H1 (cell line): Measurements from ENCODE around the gene DUOX1. TPM values are rescaled to one million over a fixed set of nuclear protein-coding genes. Genes with fewer than 3 reads are reported as not detected.

Source experiments
- ASH2L ChIP-seq: fragments of 200-600, 300-600 bp; sonication (generic); IDR thresholded peaks from one replicate; pipeline ENCODE4 v1.7.1; 2017; ENCODE audit warnings: low read length
- NRF1 ChIP-seq: IDR thresholded peaks from 2 replicates; pipeline ENCODE4 v1.6.1; 2011; ENCODE audit warnings: mild to moderate bottlenecking, low read depth, low read length, improper control_type of control experiment
- SP1 ChIP-seq: IDR thresholded peaks from 2 replicates; pipeline ENCODE4 v1.6.1; 2011; ENCODE audit warnings: low read depth, low read length
- TAF7 ChIP-seq: optimal IDR thresholded peaks from 2 replicates; pipeline ENCODE3; 2011; ENCODE audit warnings: low read depth, mild to moderate bottlenecking, inconsistent platforms, low read length, moderate library complexity, borderline replicate concordance
- polyA plus RNA-seq, 7 experiments: library from polyadenylated mRNA; depleted of rRNA in 3 of 7; stranded (reverse) in 5 of 7; unstranded in 2 of 7; fragments of >200 nt in 5 of 7; fragments of 200-250 nt in 2 of 7; gene quantifications; 1 replicate in 5 of 7; 2 replicates in 1 of 7; 4 replicates in 1 of 7; pipeline versions ENCODE4 v1.2.1 to v1.2.3, GENCODE V29; 2011 to 2013; ENCODE audit warnings: missing spikeins in 2 of 7, mixed read lengths in 2 of 7
- total RNA-seq: library from RNA; stranded (reverse); fragmentation: NEBNext Ultra II Directional; extraction: Animal tissue kit (Norgen Biotek cat#: 25700); gene quantifications from 2 replicates; pipeline ENCODE4 v1.2.1, GENCODE V29; 2021
- TF ChIP-seq, protein P1 (sequence below): IDR thresholded peaks from 2 replicates; pipeline ENCODE4 v1.6.1; 2012; ENCODE audit warnings: low read length, inconsistent platforms
- TF ChIP-seq, protein P2 (sequence below): IDR thresholded peaks from 2 replicates; pipeline ENCODE4 v1.6.1; 2011; ENCODE audit warnings: low read depth, mild to moderate bottlenecking, low read length; ENCODE audit not compliant: insufficient read depth

The DUOX1 gene
- total and polyA plus RNA-seq, 2 of the 8 experiments (the other 6 are each of a cell fraction or from before 2014, with no cell fraction given): 0.84 to 1.4 TPM

DNA sequence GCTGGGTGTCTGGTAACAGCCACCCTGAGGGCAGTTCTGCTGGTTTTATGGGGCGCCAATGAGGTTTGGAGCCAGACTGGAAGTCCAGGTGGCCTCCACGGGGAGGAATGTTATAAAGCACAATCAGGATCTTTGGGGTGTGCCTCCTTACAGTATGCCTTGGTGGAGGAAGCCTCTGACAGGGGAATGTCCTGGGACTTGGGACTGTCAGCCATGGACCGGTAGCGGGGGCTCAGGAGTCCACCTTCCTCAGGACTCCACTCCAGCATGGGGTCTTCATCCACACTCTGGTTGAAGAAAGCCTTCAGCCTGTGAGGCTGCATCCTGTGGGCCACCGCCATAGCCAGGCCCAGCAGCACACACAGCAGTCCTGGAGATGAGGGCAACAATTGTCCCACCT lies 10.8 kb upstream of the DUOX1 start (continued):
- TF ChIP-seq, protein P1, sequence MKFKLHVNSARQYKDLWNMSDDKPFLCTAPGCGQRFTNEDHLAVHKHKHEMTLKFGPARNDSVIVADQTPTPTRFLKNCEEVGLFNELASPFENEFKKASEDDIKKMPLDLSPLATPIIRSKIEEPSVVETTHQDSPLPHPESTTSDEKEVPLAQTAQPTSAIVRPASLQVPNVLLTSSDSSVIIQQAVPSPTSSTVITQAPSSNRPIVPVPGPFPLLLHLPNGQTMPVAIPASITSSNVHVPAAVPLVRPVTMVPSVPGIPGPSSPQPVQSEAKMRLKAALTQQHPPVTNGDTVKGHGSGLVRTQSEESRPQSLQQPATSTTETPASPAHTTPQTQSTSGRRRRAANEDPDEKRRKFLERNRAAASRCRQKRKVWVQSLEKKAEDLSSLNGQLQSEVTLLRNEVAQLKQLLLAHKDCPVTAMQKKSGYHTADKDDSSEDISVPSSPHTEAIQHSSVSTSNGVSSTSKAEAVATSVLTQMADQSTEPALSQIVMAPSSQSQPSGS: no peak
- TF ChIP-seq SP1 (no peak), ASH2L (no peak), TAF7 (no peak), NRF1 (no peak)
- TF ChIP-seq, protein P2, sequence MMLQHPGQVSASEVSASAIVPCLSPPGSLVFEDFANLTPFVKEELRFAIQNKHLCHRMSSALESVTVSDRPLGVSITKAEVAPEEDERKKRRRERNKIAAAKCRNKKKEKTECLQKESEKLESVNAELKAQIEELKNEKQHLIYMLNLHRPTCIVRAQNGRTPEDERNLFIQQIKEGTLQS: no peak
